HEK293 (cell line): Measurements from ENCODE around the gene CAPS.
A peak's percentile ranks its signal among the peaks of the same experiment; 100 is the strongest.

ENCODE experiments used
- CTCF ChIA-PET: fragments of 350-600 bp; formaldehyde crosslinking; extraction: SDS; loops from one replicate; lab custom pipeline; 2021; ENCODE audit warnings: antibody characterized with exemption; lab: Yijun Ruan, JAX
- POLR2A ChIA-PET: fragments of 300-600 bp; formaldehyde crosslinking; extraction: SDS; loops from one replicate; lab custom pipeline; 2020; ENCODE audit warnings: antibody characterized with exemption, inconsistent platforms; lab: Yijun Ruan, JAX
- H3K27ac ChIP-seq: fragments of 200-500 bp; sonication (Bioruptor generic); 2 replicates; pipeline ENCODE4 v1.5.1; 2014; ENCODE audit warnings: low read depth, low read length, control low read depth, inconsistent platforms; ENCODE audit errors: extremely low read depth
- H3K36me3 ChIP-seq, 2 experiments: fragments of 200-500 bp in 1 of 2; sonication (Bioruptor generic) in 1 of 2; 1 replicate in 1 of 2; 2 replicates in 1 of 2; pipeline ENCODE4 v1.5.1; 2014 to 2017; ENCODE audit warnings: inconsistent platforms in 2 of 2, low read length in 2 of 2; ENCODE audit not compliant: control insufficient read depth in 2 of 2, insufficient read depth in 1 of 2
- H3K4me1 ChIP-seq: fragments of 200-500 bp; sonication (Bioruptor generic); 2 replicates; pipeline ENCODE4 v1.5.1; 2014; ENCODE audit warnings: mild to moderate bottlenecking, low read length, inconsistent platforms; ENCODE audit not compliant: control insufficient read depth, insufficient read depth
- H3K4me3 ChIP-seq: 2 replicates; pipeline ENCODE4 v1.5.1; 2011; ENCODE audit warnings: low read depth, mild to moderate bottlenecking, control low read depth, low read length, moderate library complexity
- H3K9me3 ChIP-seq: fragments of 200-500 bp; sonication (Bioruptor generic); 2 replicates; pipeline ENCODE4 v1.5.1; 2014; ENCODE audit warnings: low read depth, low read length, inconsistent platforms; ENCODE audit not compliant: control insufficient read depth, insufficient read depth
- GLIS1 ChIP-seq: fragments of 450-650 bp; formaldehyde crosslinking; IDR thresholded peaks from 2 replicates; pipeline ENCODE4 v1.5.1; 2016; ENCODE audit warnings: missing biosample characterization, missing genetic modification characterization
- SALL2 ChIP-seq: fragments of 450-650 bp; formaldehyde crosslinking; IDR thresholded peaks from 2 replicates; pipeline ENCODE4 v1.5.0; 2017; ENCODE audit warnings: missing biosample characterization, mild to moderate bottlenecking, missing genetic modification characterization, borderline replicate concordance
- ZBTB1 ChIP-seq: fragments of 450-650 bp; formaldehyde crosslinking; IDR thresholded peaks from 2 replicates; pipeline ENCODE4 v1.5.1; 2016; ENCODE audit warnings: missing biosample characterization, missing genetic modification characterization
- ZNF341 ChIP-seq: fragments of 450-650 bp; formaldehyde crosslinking; IDR thresholded peaks from 2 replicates; pipeline ENCODE4; 2016; ENCODE audit warnings: low read depth, missing biosample characterization, missing genetic modification characterization
- ZNF555 ChIP-seq: fragments of 450-650 bp; formaldehyde crosslinking; conservative IDR thresholded peaks from 2 replicates; pipeline ENCODE4 v1.5.1; 2017; ENCODE audit warnings: missing biosample characterization, mild to moderate bottlenecking, missing genetic modification characterization, inconsistent platforms
- TF ChIP-seq, protein P1 (sequence below): fragments of 450-650 bp; IDR thresholded peaks from 2 replicates; pipeline ENCODE4 v1.5.1; 2018; ENCODE audit warnings: missing biosample characterization, mild to moderate bottlenecking, missing genetic modification characterization
- TF ChIP-seq, protein P2 (sequence below): fragments of 450-650 bp; formaldehyde crosslinking; IDR thresholded peaks from 2 replicates; pipeline ENCODE4 v1.5.1; 2017; ENCODE audit warnings: missing biosample characterization, missing genetic modification characterization
- TF ChIP-seq, protein P3 (sequence below): fragments of 450-650 bp; formaldehyde crosslinking; IDR thresholded peaks from 2 replicates; pipeline ENCODE4 v1.5.1; 2017; ENCODE audit warnings: missing biosample characterization, mild to moderate bottlenecking, missing genetic modification characterization, moderate library complexity
- TF ChIP-seq, protein P4 (sequence below): fragments of 450-650 bp; formaldehyde crosslinking; IDR thresholded peaks from 2 replicates; pipeline ENCODE4 v1.5.1; 2016; ENCODE audit warnings: missing biosample characterization, missing genetic modification characterization
- TF ChIP-seq, protein P5 (sequence below): fragments of 450-650 bp; formaldehyde crosslinking; IDR thresholded peaks from 2 replicates; pipeline ENCODE4 v1.5.1; 2016; ENCODE audit warnings: missing biosample characterization, missing genetic modification characterization
- TF ChIP-seq, protein P6 (sequence below): fragments of 450-650 bp; formaldehyde crosslinking; IDR thresholded peaks from 2 replicates; pipeline ENCODE4 v1.5.1; 2016; ENCODE audit warnings: missing biosample characterization, missing genetic modification characterization

Gene CAPS

DNA sequence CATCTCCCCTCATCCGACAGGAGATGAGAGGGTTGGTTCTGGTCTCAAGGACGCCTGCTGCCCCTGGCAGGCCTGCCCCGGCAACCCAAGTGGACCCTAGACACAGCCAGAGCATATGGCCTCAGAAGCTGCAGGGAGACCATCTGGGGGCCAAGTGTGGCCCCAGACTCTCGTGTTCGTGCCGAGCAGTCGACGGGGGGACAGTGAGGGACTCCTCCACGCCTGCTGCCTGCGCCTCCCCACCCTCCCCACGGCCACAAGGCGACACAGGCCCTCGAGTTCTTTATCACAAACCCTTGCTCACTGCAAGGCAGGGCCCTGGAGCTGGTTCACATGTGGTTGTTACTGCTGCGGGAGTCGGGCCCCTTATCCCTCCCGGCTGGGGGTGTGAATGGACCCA lies 9.3 kb downstream of the CAPS start (continued):
- TF ChIP-seq, protein P1, sequence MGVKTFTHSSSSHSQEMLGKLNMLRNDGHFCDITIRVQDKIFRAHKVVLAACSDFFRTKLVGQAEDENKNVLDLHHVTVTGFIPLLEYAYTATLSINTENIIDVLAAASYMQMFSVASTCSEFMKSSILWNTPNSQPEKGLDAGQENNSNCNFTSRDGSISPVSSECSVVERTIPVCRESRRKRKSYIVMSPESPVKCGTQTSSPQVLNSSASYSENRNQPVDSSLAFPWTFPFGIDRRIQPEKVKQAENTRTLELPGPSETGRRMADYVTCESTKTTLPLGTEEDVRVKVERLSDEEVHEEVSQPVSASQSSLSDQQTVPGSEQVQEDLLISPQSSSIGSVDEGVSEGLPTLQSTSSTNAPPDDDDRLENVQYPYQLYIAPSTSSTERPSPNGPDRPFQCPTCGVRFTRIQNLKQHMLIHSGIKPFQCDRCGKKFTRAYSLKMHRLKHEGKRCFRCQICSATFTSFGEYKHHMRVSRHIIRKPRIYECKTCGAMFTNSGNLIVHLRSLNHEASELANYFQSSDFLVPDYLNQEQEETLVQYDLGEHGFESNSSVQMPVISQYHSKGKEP (tag by site-specific recombination) = no peak
- TF ChIP-seq, all 188 proteins: peak for 0

DNA sequence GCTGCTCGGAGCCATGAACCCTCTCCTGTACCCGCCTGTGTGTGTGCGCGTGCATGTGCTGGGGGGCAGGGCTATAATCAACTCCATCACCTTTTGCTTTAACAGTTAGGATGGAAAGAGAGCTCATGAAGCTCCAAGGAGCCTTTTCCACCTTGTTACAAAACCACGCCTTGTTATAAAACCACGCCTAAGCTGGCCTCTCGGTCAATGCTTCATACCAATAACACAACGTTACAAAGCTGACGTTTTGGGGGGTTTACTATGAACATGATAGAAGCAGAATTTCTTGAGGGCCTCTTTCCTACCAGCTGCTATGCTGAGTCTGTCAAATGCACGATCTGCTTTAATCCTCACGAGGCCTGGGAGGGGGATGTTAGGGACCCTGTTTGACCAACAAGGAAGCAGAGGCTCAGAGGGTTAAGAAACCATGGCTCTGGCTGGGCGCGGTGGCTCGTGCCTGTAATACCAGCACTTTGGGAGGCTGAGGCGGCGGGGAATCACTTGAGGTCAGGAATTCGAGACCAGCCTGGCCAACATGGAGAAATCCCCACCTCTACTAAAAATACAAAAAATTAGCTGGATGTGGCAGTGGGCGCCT lies 11.9 kb downstream of the CAPS start:
- TF ChIP-seq, protein P2, sequence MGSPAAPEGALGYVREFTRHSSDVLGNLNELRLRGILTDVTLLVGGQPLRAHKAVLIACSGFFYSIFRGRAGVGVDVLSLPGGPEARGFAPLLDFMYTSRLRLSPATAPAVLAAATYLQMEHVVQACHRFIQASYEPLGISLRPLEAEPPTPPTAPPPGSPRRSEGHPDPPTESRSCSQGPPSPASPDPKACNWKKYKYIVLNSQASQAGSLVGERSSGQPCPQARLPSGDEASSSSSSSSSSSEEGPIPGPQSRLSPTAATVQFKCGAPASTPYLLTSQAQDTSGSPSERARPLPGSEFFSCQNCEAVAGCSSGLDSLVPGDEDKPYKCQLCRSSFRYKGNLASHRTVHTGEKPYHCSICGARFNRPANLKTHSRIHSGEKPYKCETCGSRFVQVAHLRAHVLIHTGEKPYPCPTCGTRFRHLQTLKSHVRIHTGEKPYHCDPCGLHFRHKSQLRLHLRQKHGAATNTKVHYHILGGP = no peak
- TF ChIP-seq, protein P3, sequence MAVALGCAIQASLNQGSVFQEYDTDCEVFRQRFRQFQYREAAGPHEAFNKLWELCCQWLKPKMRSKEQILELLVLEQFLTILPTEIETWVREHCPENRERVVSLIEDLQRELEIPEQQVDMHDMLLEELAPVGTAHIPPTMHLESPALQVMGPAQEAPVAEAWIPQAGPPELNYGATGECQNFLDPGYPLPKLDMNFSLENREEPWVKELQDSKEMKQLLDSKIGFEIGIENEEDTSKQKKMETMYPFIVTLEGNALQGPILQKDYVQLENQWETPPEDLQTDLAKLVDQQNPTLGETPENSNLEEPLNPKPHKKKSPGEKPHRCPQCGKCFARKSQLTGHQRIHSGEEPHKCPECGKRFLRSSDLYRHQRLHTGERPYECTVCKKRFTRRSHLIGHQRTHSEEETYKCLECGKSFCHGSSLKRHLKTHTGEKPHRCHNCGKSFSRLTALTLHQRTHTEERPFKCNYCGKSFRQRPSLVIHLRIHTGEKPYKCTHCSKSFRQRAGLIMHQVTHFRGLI (tag by site-specific recombination) = no peak
- TF ChIP-seq ZNF555 (tag by site-specific recombination) = no peak
- TF ChIP-seq, protein P4, sequence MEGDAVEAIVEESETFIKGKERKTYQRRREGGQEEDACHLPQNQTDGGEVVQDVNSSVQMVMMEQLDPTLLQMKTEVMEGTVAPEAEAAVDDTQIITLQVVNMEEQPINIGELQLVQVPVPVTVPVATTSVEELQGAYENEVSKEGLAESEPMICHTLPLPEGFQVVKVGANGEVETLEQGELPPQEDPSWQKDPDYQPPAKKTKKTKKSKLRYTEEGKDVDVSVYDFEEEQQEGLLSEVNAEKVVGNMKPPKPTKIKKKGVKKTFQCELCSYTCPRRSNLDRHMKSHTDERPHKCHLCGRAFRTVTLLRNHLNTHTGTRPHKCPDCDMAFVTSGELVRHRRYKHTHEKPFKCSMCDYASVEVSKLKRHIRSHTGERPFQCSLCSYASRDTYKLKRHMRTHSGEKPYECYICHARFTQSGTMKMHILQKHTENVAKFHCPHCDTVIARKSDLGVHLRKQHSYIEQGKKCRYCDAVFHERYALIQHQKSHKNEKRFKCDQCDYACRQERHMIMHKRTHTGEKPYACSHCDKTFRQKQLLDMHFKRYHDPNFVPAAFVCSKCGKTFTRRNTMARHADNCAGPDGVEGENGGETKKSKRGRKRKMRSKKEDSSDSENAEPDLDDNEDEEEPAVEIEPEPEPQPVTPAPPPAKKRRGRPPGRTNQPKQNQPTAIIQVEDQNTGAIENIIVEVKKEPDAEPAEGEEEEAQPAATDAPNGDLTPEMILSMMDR = no peak
- TF ChIP-seq, protein P5, sequence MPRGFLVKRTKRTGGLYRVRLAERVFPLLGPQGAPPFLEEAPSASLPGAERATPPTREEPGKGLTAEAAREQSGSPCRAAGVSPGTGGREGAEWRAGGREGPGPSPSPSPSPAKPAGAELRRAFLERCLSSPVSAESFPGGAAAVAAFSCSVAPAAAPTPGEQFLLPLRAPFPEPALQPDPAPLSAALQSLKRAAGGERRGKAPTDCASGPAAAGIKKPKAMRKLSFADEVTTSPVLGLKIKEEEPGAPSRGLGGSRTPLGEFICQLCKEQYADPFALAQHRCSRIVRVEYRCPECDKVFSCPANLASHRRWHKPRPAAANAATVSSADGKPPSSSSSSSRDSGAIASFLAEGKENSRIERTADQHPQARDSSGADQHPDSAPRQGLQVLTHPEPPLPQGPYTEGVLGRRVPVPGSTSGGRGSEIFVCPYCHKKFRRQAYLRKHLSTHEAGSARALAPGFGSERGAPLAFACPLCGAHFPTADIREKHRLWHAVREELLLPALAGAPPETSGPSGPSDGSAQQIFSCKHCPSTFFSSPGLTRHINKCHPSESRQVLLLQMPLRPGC (tag by site-specific recombination) = no peak
- TF ChIP-seq SALL2 = no peak
- TF ChIP-seq GLIS1 (tag by site-specific recombination) = no peak
- CTCF ChIA-PET = interaction anchor here (0.9 kb wide), 1 partner anchor 42 kb away, joined by 3 read pairs; no protein-coding TSS in a partner anchor
- Histone ChIP-seq H3K4me1 (no peaks in the 10 kb centered on the region), H3K27ac (no peak overlapping the region), H3K4me3 (no peak overlapping the region), H3K9me3 (no peaks in the 10 kb centered on the region), H3K36me3 (peaks cover 27 to 100% of the 10 kb centered on the region in 2 experiments)
- POLR2A ChIA-PET = interaction anchor here (0.5 kb wide), 1 partner anchor 55 kb away, joined by 3 read pairs; no protein-coding TSS in a partner anchor

DNA sequence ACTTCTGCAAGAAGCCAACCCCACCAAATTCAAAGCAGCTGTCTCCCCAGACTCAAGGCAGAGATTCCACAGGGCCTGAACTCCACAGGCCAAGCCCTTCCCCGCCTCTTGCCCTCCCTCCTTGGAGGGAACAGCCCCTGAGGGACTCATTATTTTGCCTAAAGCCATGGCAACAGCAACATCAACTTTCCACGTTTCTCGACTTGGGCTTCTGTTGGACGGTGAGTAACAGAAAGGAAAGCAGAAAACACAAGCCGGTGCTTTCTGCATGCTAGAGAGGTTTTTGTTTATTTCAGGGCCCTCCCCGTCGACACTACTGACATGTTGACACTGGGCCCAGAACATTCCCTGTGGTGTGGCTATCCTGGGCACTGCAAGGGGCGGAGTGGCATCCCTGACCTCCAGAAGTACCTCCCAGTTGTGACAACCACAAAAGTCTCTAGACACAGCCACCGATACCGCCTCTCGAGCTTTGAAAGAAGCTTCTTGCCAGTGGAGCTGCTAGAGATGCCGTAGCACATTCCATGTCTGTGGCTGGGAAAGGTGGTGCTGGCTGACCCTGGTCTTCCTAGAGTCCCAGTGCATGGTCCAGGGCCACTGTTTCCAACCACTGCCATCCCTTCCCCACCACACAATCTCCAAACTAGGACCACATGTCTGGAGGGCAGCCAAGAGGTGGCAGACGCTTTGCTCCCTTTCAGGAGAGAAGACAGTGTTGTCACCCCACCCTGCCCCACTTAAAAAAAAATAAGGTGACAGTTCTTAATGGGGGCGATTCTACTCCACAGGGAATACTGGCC lies 12.8 kb downstream of the CAPS start:
- TF ChIP-seq ZBTB1 (tag by site-specific recombination) (no peak), ZNF341 (tag by site-specific recombination) (peak; percentile 32; the same call in 1 of the 2 replicates)
- TF ChIP-seq, protein P6, sequence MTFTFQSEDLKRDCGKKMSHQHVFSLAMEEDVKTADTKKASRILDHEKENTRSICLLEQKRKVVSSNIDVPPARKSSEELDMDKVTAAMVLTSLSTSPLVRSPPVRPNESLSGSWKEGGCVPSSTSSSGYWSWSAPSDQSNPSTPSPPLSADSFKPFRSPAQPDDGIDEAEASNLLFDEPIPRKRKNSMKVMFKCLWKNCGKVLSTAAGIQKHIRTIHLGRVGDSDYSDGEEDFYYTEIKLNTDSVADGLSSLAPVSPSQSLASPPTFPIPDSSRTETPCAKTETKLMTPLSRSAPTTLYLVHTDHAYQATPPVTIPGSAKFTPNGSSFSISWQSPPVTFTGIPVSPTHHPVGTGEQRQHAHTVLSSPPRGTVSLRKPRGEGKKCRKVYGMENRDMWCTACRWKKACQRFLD (tag by site-specific recombination) = no peak
- peaks cover 32 to 99% of the 10 kb centered on the region in 2 experiments for H3K36me3 ChIP-seq
- no peak overlapping the region for H3K27ac ChIP-seq
- H3K4me3 ChIP-seq = no peak overlapping the region
- POLR2A ChIA-PET = no interaction called here
- no peaks in the 10 kb centered on the region for H3K9me3 ChIP-seq
- CTCF ChIA-PET = interaction anchor here (0.6 kb wide), 1 partner anchor 1222 kb away, joined by 3 read pairs; no protein-coding TSS in a partner anchor
- H3K4me1 ChIP-seq = no peaks in the 10 kb centered on the region
